Activated T-helper 1 cell treated with anti-CD3 and anti-CD28 coated beads, Interleukin-12 subunit alpha, Interleukin-12 subunit beta, Interleukin-2, Interleukin-4 antibody, amounts not matched to agents 30 ng/mL and 10 ng/mL and 1 ng/mL, durations not matched to agents 14 hours and 24 hours and 36 hours (primary cell): ENCODE data around the gene PGAP2. TPM values are rescaled to one million over a fixed set of nuclear protein-coding genes. Genes with fewer than 3 reads are reported as not detected.
"Not testable (repeated sequence)": the region's sequence is repeated elsewhere in the genome, so short reads cannot be mapped to it uniquely, and the experiment has no call there.

Source experiments
- DNase-seq: peaks from one replicate; pipeline ENCODE4 v3.0.0; 2021; ENCODE audit warnings: low spot score
- H3K27ac Mint-ChIP-seq: one replicate; pipeline ENCODE4 v1.8.0; 2021; ENCODE audit warnings: mild to moderate bottlenecking, mixed read lengths
- H3K27me3 Mint-ChIP-seq: one replicate; pipeline ENCODE4 v1.8.0; 2022; ENCODE audit warnings: mild to moderate bottlenecking, moderate library complexity, mixed read lengths; ENCODE audit not compliant: insufficient read depth
- H3K36me3 Mint-ChIP-seq: one replicate; pipeline ENCODE4 v1.8.0; 2021; ENCODE audit warnings: low read depth, mixed read lengths
- H3K4me1 Mint-ChIP-seq: one replicate; pipeline ENCODE4 v1.8.0; 2021; ENCODE audit warnings: low read depth, mixed read lengths
- H3K4me3 Mint-ChIP-seq: one replicate; pipeline ENCODE4 v1.8.0; 2021; ENCODE audit warnings: mild to moderate bottlenecking, moderate library complexity, mixed read lengths
- H3K9me3 Mint-ChIP-seq: one replicate; pipeline ENCODE4 v1.8.0; 2021; ENCODE audit warnings: mixed read lengths
- intact Hi-C: fragments of 100-400 bp; cut with micrococcal nuclease; formaldehyde crosslinking; loops from one replicate; pipeline ENCODE4 v1.15.1; 2024
- total RNA-seq: library from RNA; stranded (reverse); gene quantifications from 2 replicates; pipeline ENCODE4 v1.2.3, GENCODE V29; 2022

PGAP2 gene
- total RNA-seq, 1 donor from 2014 or later: 29.8 TPM

- Mint-ChIP-seq H3K36me3 (peaks cover 6% of the 10 kb centered on the region), H3K4me1 (peaks cover 75% of the 10 kb centered on the region), H3K27me3 (no peaks in the 10 kb centered on the region), H3K27ac (peak overlapping the region; percentile 96), H3K9me3 (no peaks in the 10 kb centered on the region), H3K4me3 (peak overlapping the region; percentile 98)
- no peak for DNase-seq
- intact Hi-C loops: loop anchor here (1.0 kb wide), 1 partner anchor 238 kb away; the partner anchor contains the start of gene RRM1
Observed at GRCh38 chr11:3855808-3856491, 47.6 kb downstream of the PGAP2 start.

- Mint-ChIP-seq H3K27ac (peak overlapping the region; percentile 96), H3K4me3 (peak overlapping the region; percentile 98), H3K27me3 (no peaks in the 10 kb centered on the region), H3K36me3 (peaks cover 8% of the 10 kb centered on the region), H3K4me1 (peaks cover 85% of the 10 kb centered on the region), H3K9me3 (no peaks in the 10 kb centered on the region)
- intact Hi-C loops: no loop called here
- no peak for DNase-seq
Observed at GRCh38 chr11:3856856-3857553, 48.6 kb downstream of the PGAP2 start.

- Mint-ChIP-seq H3K36me3 (peaks cover 8% of the 10 kb centered on the region), H3K27ac (peak overlapping the region; percentile 96), H3K27me3 (no peaks in the 10 kb centered on the region), H3K4me3 (peak overlapping the region; percentile 98), H3K9me3 (no peaks in the 10 kb centered on the region), H3K4me1 (peaks cover 84% of the 10 kb centered on the region)
- intact Hi-C loops: no loop called here
- DNase-seq: no peak
Observed at GRCh38 chr11:3857628-3858027, 49.3 kb downstream of the PGAP2 start.

GRCh38 chr11:3859373-3859881, 51.1 kb downstream of the PGAP2 start:
- no peaks in the 10 kb centered on the region for H3K9me3 Mint-ChIP-seq
- H3K27me3 Mint-ChIP-seq: no peaks in the 10 kb centered on the region
- intact Hi-C loops: loop anchor here (1.0 kb wide), 2 partner anchors 8 to 46 kb away; no protein-coding TSS in a partner anchor
- H3K36me3 Mint-ChIP-seq: peaks cover 12% of the 10 kb centered on the region
- no peak for DNase-seq
- H3K4me1 Mint-ChIP-seq: peaks cover 77% of the 10 kb centered on the region
- H3K27ac Mint-ChIP-seq: peak overlapping the region; percentile 88
- peak overlapping the region; percentile 98 for H3K4me3 Mint-ChIP-seq

GRCh38 chr11:3860375-3860774, 52.0 kb downstream of the PGAP2 start:
- intact Hi-C loops: loop anchor here (1.0 to 2.0 kb wide), 2 partner anchors 11 to 18 kb away; no protein-coding TSS in a partner anchor
- Mint-ChIP-seq H3K27me3 (no peaks in the 10 kb centered on the region), H3K9me3 (no peaks in the 10 kb centered on the region), H3K4me3 (peak overlapping the region; percentile 98), H3K36me3 (peaks cover 12% of the 10 kb centered on the region), H3K4me1 (peaks cover 83% of the 10 kb centered on the region), H3K27ac (peak overlapping the region; percentile 88)
- DNase-seq: no peak

- not testable (repeated sequence) for H3K9me3 Mint-ChIP-seq, H3K27me3 Mint-ChIP-seq
- H3K4me3 Mint-ChIP-seq: peak overlapping the region; percentile 98
- H3K4me1 Mint-ChIP-seq: peaks cover 89% of the 10 kb centered on the region
- peak overlapping the region; percentile 88 for H3K27ac Mint-ChIP-seq
- peak; percentile 41 for DNase-seq
- H3K36me3 Mint-ChIP-seq: peaks cover 12% of the 10 kb centered on the region
- intact Hi-C loops: loop anchor here (1.0 to 2.0 kb wide), 2 partner anchors 10 to 18 kb away; no protein-coding TSS in a partner anchor
Observed at GRCh38 chr11:3860898-3861393, 52.6 kb downstream of the PGAP2 start.

GRCh38 chr11:3861683-3862082, 53.3 kb downstream of the PGAP2 start:
- no peaks in the 10 kb centered on the region for H3K9me3 Mint-ChIP-seq
- no peaks in the 10 kb centered on the region for H3K27me3 Mint-ChIP-seq
- peak overlapping the region; percentile 63 for H3K4me3 Mint-ChIP-seq
- DNase-seq: no peak
- peak overlapping the region; percentile 88 for H3K27ac Mint-ChIP-seq
- intact Hi-C loops: loop anchor here (2.0 kb wide), 1 partner anchor 17 kb away; no protein-coding TSS in a partner anchor
- H3K4me1 Mint-ChIP-seq: peaks cover 91% of the 10 kb centered on the region
- H3K36me3 Mint-ChIP-seq: peaks cover 11% of the 10 kb centered on the region

GRCh38 chr11:3865388-3866193, 57.2 kb downstream of the PGAP2 start:
- peak overlapping the region; percentile 83 for H3K27ac Mint-ChIP-seq

GRCh38 chr11:3866206-3866605, 57.8 kb downstream of the PGAP2 start:
- no peak for DNase-seq
- Mint-ChIP-seq H3K9me3 (no peaks in the 10 kb centered on the region), H3K27me3 (no peaks in the 10 kb centered on the region), H3K4me3 (peak overlapping the region; percentile 28), H3K27ac (peak overlapping the region; percentile 83), H3K36me3 (peaks cover 20% of the 10 kb centered on the region), H3K4me1 (peaks cover 81% of the 10 kb centered on the region)
- intact Hi-C loops: no loop called here

More at GRCh38 chr11:3865388-3866193, 57.2 kb downstream of the PGAP2 start:
- peak overlapping the region; percentile 28 for H3K4me3 Mint-ChIP-seq
- H3K36me3 Mint-ChIP-seq: peaks cover 21% of the 10 kb centered on the region
- no peaks in the 10 kb centered on the region for H3K9me3 Mint-ChIP-seq
- intact Hi-C loops: no loop called here
- no peak for DNase-seq
- no peaks in the 10 kb centered on the region for H3K27me3 Mint-ChIP-seq
- H3K4me1 Mint-ChIP-seq: peaks cover 83% of the 10 kb centered on the region

- Mint-ChIP-seq H3K4me1 (peaks cover 81% of the 10 kb centered on the region), H3K36me3 (peaks cover 23% of the 10 kb centered on the region), H3K4me3 (peak overlapping the region; percentile 49), H3K9me3 (no peaks in the 10 kb centered on the region), H3K27me3 (no peaks in the 10 kb centered on the region), H3K27ac (peak overlapping the region; percentile 78)
- DNase-seq: no peak
- intact Hi-C loops: loop anchor here (1.0 kb wide), 1 partner anchor 8 kb away; no protein-coding TSS in a partner anchor
Observed at GRCh38 chr11:3866836-3867208, 58.5 kb downstream of the PGAP2 start.

GRCh38 chr11:3867209-3868091, 59.1 kb downstream of the PGAP2 start:
- Mint-ChIP-seq H3K4me3 (peak overlapping the region; percentile 50), H3K27me3 (no peaks in the 10 kb centered on the region), H3K36me3 (peaks cover 23% of the 10 kb centered on the region), H3K4me1 (peaks cover 79% of the 10 kb centered on the region), H3K9me3 (no peaks in the 10 kb centered on the region), H3K27ac (peak overlapping the region; percentile 78)
- DNase-seq: no peak
- intact Hi-C loops: loop anchor here (1.0 kb wide), 1 partner anchor 8 kb away; no protein-coding TSS in a partner anchor
